Type B pancreatic cell (in vitro differentiated cells): Measurements from ENCODE around the gene EIF5A. TPM values are rescaled to one million over a fixed set of nuclear protein-coding genes. Genes with fewer than 3 reads are reported as not detected.

Source experiments
- DNase-seq: peaks from one replicate; pipeline ENCODE4 v3.0.0; 2021; ENCODE audit warnings: mixed read lengths; ENCODE audit not compliant: unreplicated experiment; ENCODE audit errors: extremely low spot score
- H3K27ac Mint-ChIP-seq: 2 replicates; pipeline ENCODE4 v1.8.0; 2021; ENCODE audit warnings: mild to moderate bottlenecking, mixed read lengths
- H3K27me3 Mint-ChIP-seq: 2 replicates; pipeline ENCODE4 v1.8.0; 2021; ENCODE audit warnings: mixed read lengths
- H3K36me3 Mint-ChIP-seq: 2 replicates; pipeline ENCODE4 v1.8.0; 2021; ENCODE audit warnings: mixed read lengths
- H3K4me1 Mint-ChIP-seq: one replicate; pipeline ENCODE4 v1.8.0; 2021; ENCODE audit warnings: mixed read lengths; ENCODE audit not compliant: unreplicated experiment
- H3K4me3 Mint-ChIP-seq: 2 replicates; pipeline ENCODE4 v1.8.0; 2021; ENCODE audit warnings: mild to moderate bottlenecking, mixed read lengths
- H3K9me3 Mint-ChIP-seq: 2 replicates; pipeline ENCODE4 v1.8.0; 2021; ENCODE audit warnings: mixed read lengths
- total RNA-seq: library from RNA; stranded (reverse); gene quantifications from 2 replicates; pipeline ENCODE4 v1.2.1, GENCODE V29; 2021; ENCODE audit warnings: low replicate concordance
- TF ChIP-seq, protein P1 (sequence below): fragments of 200-600 bp; sonication (generic); conservative IDR thresholded peaks from 2 replicates; pipeline ENCODE4 v1.5.0; 2021; ENCODE audit warnings: antibody characterized with exemption, mild to moderate bottlenecking

Gene EIF5A
- total RNA-seq, 1 donor from 2014 or later = 454 TPM

GRCh38 chr17:7261379-7262191 is 45.8 kb upstream of the EIF5A start:
- TF ChIP-seq, protein P1, sequence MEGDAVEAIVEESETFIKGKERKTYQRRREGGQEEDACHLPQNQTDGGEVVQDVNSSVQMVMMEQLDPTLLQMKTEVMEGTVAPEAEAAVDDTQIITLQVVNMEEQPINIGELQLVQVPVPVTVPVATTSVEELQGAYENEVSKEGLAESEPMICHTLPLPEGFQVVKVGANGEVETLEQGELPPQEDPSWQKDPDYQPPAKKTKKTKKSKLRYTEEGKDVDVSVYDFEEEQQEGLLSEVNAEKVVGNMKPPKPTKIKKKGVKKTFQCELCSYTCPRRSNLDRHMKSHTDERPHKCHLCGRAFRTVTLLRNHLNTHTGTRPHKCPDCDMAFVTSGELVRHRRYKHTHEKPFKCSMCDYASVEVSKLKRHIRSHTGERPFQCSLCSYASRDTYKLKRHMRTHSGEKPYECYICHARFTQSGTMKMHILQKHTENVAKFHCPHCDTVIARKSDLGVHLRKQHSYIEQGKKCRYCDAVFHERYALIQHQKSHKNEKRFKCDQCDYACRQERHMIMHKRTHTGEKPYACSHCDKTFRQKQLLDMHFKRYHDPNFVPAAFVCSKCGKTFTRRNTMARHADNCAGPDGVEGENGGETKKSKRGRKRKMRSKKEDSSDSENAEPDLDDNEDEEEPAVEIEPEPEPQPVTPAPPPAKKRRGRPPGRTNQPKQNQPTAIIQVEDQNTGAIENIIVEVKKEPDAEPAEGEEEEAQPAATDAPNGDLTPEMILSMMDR = no peak
- H3K27ac Mint-ChIP-seq = peak overlapping the region; percentile 100

DNA sequence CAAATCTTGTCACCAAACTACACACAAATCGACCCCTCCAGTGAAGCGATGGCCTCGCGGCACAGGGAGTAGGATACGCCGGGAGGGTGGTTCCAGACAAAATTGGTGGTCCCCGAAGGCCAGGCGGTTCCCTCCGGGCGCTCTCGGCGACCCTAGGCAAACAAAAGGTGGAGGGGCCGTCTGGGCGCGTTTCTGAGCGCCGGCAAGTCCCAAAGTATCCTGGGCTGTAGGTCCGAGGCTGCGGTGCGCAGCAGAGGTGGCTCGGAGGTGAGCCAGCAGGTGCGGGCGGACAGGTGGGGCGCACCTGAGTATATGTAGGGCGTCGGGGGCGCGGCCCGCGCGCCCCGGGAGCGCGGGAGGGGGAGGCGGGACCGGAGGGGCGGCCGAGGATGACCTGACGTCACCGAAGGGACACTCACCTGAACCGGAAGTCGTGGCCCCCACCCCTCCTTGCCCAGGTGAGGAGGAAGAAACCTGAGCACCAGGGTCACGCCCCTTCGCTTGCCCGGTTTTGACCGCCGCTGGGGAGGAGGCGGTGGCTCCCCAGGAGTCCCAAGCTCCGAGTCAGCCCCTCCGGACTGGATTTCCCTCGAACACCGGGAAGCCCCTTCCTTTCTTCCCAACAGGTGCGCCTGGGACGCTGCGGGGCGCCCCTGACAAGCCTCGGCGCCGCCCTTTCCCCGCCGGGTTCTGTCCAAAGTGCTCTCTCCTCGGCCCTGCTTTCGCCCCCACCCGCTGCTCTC is 45.1 kb upstream of the EIF5A start, which contains the start of gene CLDN7:
CLDN7 (minus strand) TSS at position 287 of the 743 bp plus-strand sequence. CDS start 435 bp downstream, outside the sequence.
- Mint-ChIP-seq H3K4me1 (peaks cover 6% of the 10 kb centered on the region), H3K27me3 (peaks cover 57% of the 10 kb centered on the region), H3K4me3 (peak within 1 kb of the TSS; percentile 98), H3K9me3 (no peaks in the 10 kb centered on the region), H3K36me3 (peaks cover 5% of the 10 kb centered on the region), H3K27ac (peak within 1 kb of the TSS; percentile 100)
- TF ChIP-seq, protein P1 = no peak
- no peak for DNase-seq

More at GRCh38 chr17:7261379-7262191, 45.8 kb upstream of the EIF5A start:
- no peak for DNase-seq
- Mint-ChIP-seq H3K4me3 (peak overlapping the region; percentile 98), H3K36me3 (peaks cover 8% of the 10 kb centered on the region), H3K27me3 (peaks cover 54% of the 10 kb centered on the region), H3K4me1 (peaks cover 6% of the 10 kb centered on the region), H3K9me3 (no peaks in the 10 kb centered on the region)

GRCh38 chr17:7262935-7263800 is 44.3 kb upstream of the EIF5A start:
- DNase-seq = no peak
- Mint-ChIP-seq H3K27ac (peak overlapping the region; percentile 100), H3K4me1 (peaks cover 6% of the 10 kb centered on the region), H3K27me3 (peaks cover 57% of the 10 kb centered on the region), H3K36me3 (peaks cover 5% of the 10 kb centered on the region), H3K4me3 (peak overlapping the region; percentile 98), H3K9me3 (no peaks in the 10 kb centered on the region)
- TF ChIP-seq, protein P1 = no peak

DNA sequence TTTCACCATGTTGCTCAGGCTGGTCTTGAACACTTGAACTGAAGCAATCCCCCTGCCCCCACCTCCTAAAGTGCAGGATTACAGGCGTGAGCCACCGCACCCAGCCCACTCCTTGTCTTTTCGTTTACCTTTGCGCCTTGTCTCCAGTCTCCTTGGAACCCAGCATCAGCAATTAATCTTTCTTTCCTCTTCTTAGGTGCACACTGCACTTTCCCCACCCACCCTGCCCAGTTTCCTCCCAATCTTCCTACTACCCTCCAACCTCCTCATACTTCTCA is 43.7 kb upstream of the EIF5A start:
- H3K27me3 Mint-ChIP-seq = peaks cover 57% of the 10 kb centered on the region
- peak overlapping the region; percentile 100 for H3K27ac Mint-ChIP-seq
- DNase-seq = no peak
- H3K4me1 Mint-ChIP-seq = peaks cover 6% of the 10 kb centered on the region
- TF ChIP-seq, protein P1 = no peak
- H3K36me3 Mint-ChIP-seq = peaks cover 5% of the 10 kb centered on the region
- H3K4me3 Mint-ChIP-seq = peak overlapping the region; percentile 98
- no peaks in the 10 kb centered on the region for H3K9me3 Mint-ChIP-seq

DNA sequence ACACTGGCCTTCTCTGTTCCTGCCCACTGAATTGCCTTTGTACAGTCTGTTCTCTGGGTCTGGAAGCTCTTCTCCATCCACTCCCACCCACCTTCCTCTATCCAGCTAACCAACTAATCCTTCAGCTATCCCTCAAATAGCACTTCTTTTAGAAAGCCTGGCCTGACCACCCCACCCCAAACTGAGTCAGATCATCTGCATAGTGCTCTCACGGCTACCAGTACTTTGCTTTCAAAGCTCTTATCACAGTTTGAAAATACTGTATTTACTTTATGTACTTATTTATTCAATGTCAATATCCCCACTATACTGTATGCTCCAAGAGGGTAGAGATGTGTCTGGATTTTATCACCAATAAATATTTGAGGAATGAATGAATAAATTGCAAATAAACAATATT is 40.6 kb upstream of the EIF5A start:
- Mint-ChIP-seq H3K9me3 (no peaks in the 10 kb centered on the region), H3K4me3 (peak overlapping the region; percentile 16), H3K27ac (peak overlapping the region; percentile 58), H3K27me3 (peaks cover 51% of the 10 kb centered on the region), H3K36me3 (no peaks in the 10 kb centered on the region), H3K4me1 (peaks cover 6% of the 10 kb centered on the region)
- no peak for DNase-seq
- TF ChIP-seq, protein P1 = no peak
